Fibroblast of the aortic adventitia (primary cell): ENCODE data around the gene GPBP1L1. TPM values are rescaled to one million over a fixed set of nuclear protein-coding genes. Genes with fewer than 3 reads are reported as not detected.
A peak's percentile ranks its signal among the peaks of the same experiment; 100 is the strongest.

Experiments
- DNase-seq: peaks from one replicate; pipeline ENCODE4 v3.0.0-alpha.2; 2010; ENCODE audit warnings: low read depth
- H3K4me3 ChIP-seq: 2 replicates; pipeline ENCODE4 v1.5.1; 2011; ENCODE audit warnings: low read depth, mild to moderate bottlenecking, control low read depth, low read length, moderate library complexity
- total RNA-seq: library from RNA; depleted of rRNA; stranded (reverse); fragments of >200 nt; gene quantifications from 2 replicates; pipeline ENCODE4 v1.2.3, GENCODE V29; 2012; ENCODE audit warnings: low replicate concordance
- TF ChIP-seq, protein P1 (sequence below): IDR thresholded peaks from 2 replicates; pipeline ENCODE4 v1.5.1; 2011; ENCODE audit warnings: mild to moderate bottlenecking, low read length, control low read depth, inconsistent platforms; ENCODE audit not compliant: insufficient read depth

The GPBP1L1 gene
- total RNA-seq, 1 donor: 119 TPM

DNA sequence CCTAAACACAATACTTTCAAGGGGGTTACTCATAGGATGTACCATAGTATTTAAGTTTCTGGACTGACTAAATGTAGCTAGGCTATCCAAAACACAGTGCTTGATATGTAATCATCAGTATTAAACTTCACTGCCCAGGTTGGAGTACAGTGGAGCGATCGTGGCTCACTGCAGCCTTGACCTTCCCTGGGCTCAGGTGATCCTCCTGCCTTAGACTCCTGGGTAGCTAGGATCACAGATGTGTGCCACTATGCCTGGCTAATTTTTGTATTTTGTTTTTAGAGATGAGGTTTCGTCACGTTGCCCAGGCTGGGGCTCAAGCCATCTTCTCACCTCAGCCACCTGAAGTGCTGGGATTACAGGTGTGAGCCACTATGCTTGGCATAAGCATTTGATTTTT, 91.9 kb downstream of the GPBP1L1 start:
- H3K4me3 ChIP-seq: no peak overlapping the region
- no peak for DNase-seq
- TF ChIP-seq, protein P1, sequence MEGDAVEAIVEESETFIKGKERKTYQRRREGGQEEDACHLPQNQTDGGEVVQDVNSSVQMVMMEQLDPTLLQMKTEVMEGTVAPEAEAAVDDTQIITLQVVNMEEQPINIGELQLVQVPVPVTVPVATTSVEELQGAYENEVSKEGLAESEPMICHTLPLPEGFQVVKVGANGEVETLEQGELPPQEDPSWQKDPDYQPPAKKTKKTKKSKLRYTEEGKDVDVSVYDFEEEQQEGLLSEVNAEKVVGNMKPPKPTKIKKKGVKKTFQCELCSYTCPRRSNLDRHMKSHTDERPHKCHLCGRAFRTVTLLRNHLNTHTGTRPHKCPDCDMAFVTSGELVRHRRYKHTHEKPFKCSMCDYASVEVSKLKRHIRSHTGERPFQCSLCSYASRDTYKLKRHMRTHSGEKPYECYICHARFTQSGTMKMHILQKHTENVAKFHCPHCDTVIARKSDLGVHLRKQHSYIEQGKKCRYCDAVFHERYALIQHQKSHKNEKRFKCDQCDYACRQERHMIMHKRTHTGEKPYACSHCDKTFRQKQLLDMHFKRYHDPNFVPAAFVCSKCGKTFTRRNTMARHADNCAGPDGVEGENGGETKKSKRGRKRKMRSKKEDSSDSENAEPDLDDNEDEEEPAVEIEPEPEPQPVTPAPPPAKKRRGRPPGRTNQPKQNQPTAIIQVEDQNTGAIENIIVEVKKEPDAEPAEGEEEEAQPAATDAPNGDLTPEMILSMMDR: no peak

DNA sequence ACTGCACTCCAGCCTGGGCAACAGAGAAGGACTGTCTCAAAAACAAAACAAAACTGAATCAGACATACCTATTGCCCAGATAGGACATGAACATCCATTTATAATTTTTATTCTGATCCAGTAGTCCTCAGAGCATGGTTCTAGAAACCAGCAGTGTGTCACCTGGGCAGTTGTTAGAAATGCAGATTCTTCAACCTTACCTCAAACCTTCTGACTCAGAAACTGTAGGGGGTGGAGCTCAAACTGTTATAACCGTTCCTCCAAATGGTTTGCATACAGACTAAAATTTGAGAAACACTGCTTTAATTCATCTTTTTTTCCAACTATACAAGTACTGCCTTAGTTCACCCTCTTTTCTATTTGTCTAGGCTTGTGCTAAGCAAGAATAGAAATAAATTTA, 96.5 kb downstream of the GPBP1L1 start:
- no peak for DNase-seq
- TF ChIP-seq, protein P1: no peak
- H3K4me3 ChIP-seq: no peak overlapping the region

DNA sequence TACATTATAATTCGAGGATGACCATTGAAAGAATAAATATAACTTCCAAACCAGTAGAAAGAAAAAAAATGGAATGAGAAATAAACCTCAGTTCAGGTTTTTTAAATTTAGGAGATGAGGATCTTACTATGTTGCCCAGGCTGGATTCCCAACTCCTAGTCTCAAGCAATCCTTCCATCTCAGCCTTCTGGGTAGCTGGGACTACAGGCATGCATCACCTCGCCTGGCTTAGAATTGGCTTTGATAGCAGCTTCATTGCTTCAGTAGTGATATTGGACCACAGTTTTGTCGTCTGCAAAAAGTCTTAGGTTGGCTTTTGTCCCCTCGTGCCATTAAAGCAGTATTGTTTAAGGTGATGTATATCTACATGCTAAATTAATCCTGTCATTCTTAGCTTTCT, 99.6 kb downstream of the GPBP1L1 start:
- no peak for DNase-seq
- TF ChIP-seq, protein P1: no peak
- H3K4me3 ChIP-seq: no peak overlapping the region

DNA sequence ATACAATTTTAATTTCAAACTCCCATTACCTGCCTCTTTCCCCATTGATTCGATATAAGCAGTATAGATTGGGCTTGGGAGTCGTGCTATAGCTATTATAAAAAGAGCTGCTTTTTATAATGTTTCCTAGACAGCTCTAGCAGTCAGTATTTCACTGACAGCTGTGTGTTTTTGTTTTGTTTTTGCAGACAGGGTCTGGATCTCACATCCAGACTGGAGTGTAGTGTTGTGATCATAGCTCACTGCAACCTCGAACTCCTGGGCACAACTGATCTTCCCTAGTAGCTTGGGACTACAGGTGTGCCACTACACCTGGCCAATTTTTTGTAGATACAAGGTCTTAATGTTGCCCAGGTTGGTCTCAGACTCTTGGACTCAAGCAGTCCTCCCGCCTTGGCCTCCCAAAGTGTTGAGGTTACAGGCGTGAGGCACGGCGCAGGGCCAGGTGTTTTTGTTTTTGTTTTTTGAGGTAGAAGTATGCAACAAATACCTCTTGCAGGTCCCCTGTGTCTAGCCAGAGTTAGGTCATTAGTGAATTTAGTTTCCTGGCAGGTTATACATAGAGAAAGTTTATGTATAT, 100.7 kb downstream of the GPBP1L1 start:
- TF ChIP-seq, protein P1: no peak
- H3K4me3 ChIP-seq: peak overlapping the region; percentile 81
- DNase-seq: no peak

DNA sequence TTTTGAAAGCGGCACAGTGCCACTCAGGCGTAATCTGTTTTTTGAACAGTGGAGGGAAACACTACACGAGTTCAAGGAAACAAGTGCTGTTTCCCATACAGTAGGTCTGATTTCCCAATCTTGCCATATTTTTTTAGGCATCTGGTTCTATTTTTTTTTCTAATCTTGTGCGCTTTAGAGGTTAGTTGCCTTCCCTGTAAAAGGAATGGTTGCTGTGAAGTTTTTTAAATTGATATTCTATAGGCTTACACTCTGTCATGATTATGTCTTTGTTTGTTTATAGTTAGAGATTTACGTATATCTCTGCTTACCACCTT, 101.3 kb downstream of the GPBP1L1 start:
- peak overlapping the region; percentile 81 for H3K4me3 ChIP-seq
- TF ChIP-seq, protein P1: no peak
- no peak for DNase-seq

DNA sequence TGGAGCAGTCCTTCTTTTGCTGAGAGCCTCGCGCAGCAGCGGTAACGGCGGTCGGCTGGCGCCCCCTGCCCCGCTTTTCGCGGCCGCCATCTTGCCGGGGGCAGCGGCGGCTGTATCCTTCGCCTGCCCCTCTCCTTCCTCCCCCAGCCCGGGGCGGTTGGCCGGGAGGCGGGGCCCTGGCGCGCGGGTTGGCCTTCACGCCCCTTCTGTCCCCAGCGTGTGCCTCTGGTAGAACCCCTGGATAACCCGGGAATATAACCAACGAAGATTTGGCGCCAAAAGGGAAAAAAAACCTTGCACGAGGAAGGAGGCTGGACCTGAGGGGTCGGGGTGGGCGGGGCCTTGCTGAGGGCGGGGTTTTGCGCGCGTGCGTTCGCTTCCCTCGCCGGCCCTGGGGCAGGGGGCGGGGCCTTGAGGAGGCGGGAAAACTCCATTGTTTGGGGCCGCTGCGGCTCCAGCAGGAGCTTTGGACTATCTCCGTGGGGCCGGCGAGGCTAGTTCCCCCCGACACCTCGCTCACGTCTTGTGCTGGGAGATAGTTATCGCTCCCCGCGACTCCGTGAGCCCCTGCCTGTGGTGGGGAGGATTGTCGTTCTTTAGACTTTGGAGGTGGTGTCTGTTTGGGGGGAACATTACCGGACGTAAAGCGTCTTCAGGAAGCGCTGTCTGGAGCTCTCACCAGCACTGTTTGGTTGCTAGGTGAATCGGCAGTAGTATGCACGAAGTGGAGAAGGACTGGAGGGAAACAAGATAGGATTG, 101.8 kb downstream of the GPBP1L1 start:
- TF ChIP-seq, protein P1: peak; percentile 7
- peak overlapping the region; percentile 81 for H3K4me3 ChIP-seq
- DNase-seq: peak; percentile 81
